SK-N-SH (cell line): ENCODE results near the gene RNF212. TPM values are rescaled to one million over a fixed set of nuclear protein-coding genes. Genes with fewer than 3 reads are reported as not detected.

Experiments used
- CTCF ChIA-PET: fragments of 300-600, 350-600 bp; formaldehyde crosslinking; extraction: SDS; loops from one replicate; lab custom pipeline; 2021; lab: Yijun Ruan, JAX
- POLR2A ChIA-PET: fragments of 350-600 bp; sonication (Branson Sonifier 250); formaldehyde crosslinking; extraction: SDS; loops from one replicate; lab custom pipeline; 2020; ENCODE audit warnings: antibody characterized with exemption, inconsistent platforms; lab: Yijun Ruan, JAX
- DNase-seq: peaks from one replicate; pipeline ENCODE4 v3.0.0; 2012
- H2AFZ ChIP-seq: fragments of 200-600 bp; sonication (generic); 2 replicates; pipeline ENCODE4 v1.8.1; 2016; ENCODE audit warnings: antibody characterized with exemption, mild to moderate bottlenecking, low read depth
- H3F3A ChIP-seq: fragments of 200-600 bp; sonication (generic); replicated peaks from 2 replicates; pipeline ENCODE3; 2016; ENCODE audit warnings: antibody characterized with exemption, mild to moderate bottlenecking; ENCODE audit not compliant: insufficient read depth
- H3K27ac ChIP-seq, 2 experiments: fragments of 200-500 bp in 1 of 2; fragments of 200-600 bp in 1 of 2; sonication (Bioruptor generic) in 1 of 2; sonication (generic), shearing (Covaris generic) in 1 of 2; 2 replicates each; pipeline versions ENCODE4 v1.5.1 to v1.6.1; 2014 to 2016; ENCODE audit warnings: low read depth in 2 of 2, inconsistent platforms in 1 of 2, low read length in 1 of 2, mild to moderate bottlenecking in 1 of 2, mixed read lengths in 1 of 2
- H3K27me3 ChIP-seq: fragments of 200-600 bp; sonication (generic), shearing (Covaris generic); 2 replicates; pipeline ENCODE4 v1.6.1; 2016; ENCODE audit warnings: mixed run types; ENCODE audit not compliant: insufficient read depth
- H3K36me3 ChIP-seq, 2 experiments: fragments of 200-500 bp in 1 of 2; fragments of 200-600 bp in 1 of 2; sonication (Bioruptor generic) in 1 of 2; sonication (generic) in 1 of 2; replicated peaks in 1 of 2; 2 replicates each; pipeline versions ENCODE3 to v1.5.1; 2014 to 2016; ENCODE audit warnings: low read length in 1 of 2, mild to moderate bottlenecking in 1 of 2; ENCODE audit not compliant: insufficient read depth in 2 of 2, control insufficient read depth in 1 of 2
- H3K4me1 ChIP-seq, 2 experiments: fragments of 200-500 bp in 1 of 2; fragments of 200-600 bp in 1 of 2; sonication (Bioruptor generic) in 1 of 2; sonication (generic), shearing (Covaris generic) in 1 of 2; 2 replicates each; pipeline versions ENCODE4 v1.5.1 to v1.6.1; 2014 to 2016; ENCODE audit warnings: low read depth in 1 of 2, low read length in 1 of 2, mixed run types in 1 of 2; ENCODE audit not compliant: insufficient read depth in 2 of 2, control insufficient read depth in 1 of 2
- H3K4me2 ChIP-seq: fragments of 200-600 bp; sonication (generic), shearing (Covaris generic); 2 replicates; pipeline ENCODE4 v1.6.1; 2017; ENCODE audit warnings: mixed run types
- H3K4me3 ChIP-seq, 2 experiments: fragments of 200-500 bp in 1 of 2; fragments of 200-600 bp in 1 of 2; sonication (Bioruptor generic) in 1 of 2; sonication (generic), shearing (Covaris generic) in 1 of 2; 2 replicates each; pipeline versions ENCODE4 v1.5.1 to v1.8.1; 2014 to 2016; ENCODE audit warnings: low read depth in 2 of 2, inconsistent platforms in 1 of 2, low read length in 1 of 2, mild to moderate bottlenecking in 1 of 2, mixed read lengths in 1 of 2, moderate library complexity in 1 of 2
- H3K79me2 ChIP-seq: fragments of 200-600 bp; sonication (generic); 2 replicates; pipeline ENCODE4 v1.8.1; 2017; ENCODE audit warnings: mild to moderate bottlenecking; ENCODE audit not compliant: insufficient read depth
- H3K9ac ChIP-seq: fragments of 200-600 bp; sonication (generic); 2 replicates; pipeline ENCODE4 v1.6.1; 2017; ENCODE audit warnings: mixed run types
- H3K9me2 ChIP-seq: fragments of 200-600 bp; sonication (generic); 2 replicates; pipeline ENCODE4 v1.6.1; 2017; ENCODE audit warnings: mixed run types
- H3K9me3 ChIP-seq: fragments of 200-600 bp; sonication (generic); 2 replicates; pipeline ENCODE4 v1.6.1; 2017; ENCODE audit warnings: mixed run types, mild to moderate bottlenecking, moderate library complexity
- H4K20me1 ChIP-seq: fragments of 200-600 bp; sonication (generic); 2 replicates; pipeline ENCODE4 v1.6.1; 2017; ENCODE audit warnings: mild to moderate bottlenecking, mixed run types; ENCODE audit not compliant: insufficient read depth
- CHD2 ChIP-seq: fragments of 150-350 bp; IDR thresholded peaks from 2 replicates; pipeline ENCODE4 v1.6.1; 2018; ENCODE audit warnings: low read length; ENCODE audit not compliant: partially characterized antibody
- CTCF ChIP-seq: fragments of 200-600 bp; sonication (generic); IDR thresholded peaks from 2 replicates; pipeline ENCODE4 v1.6.1; 2017; ENCODE audit warnings: antibody characterized with exemption, mild to moderate bottlenecking, moderate library complexity
- ELF1 ChIP-seq: IDR thresholded peaks from 2 replicates; pipeline ENCODE4 v1.4.0; 2012
- EZH2phosphoT487 ChIP-seq: fragments of 200-600 bp; sonication (generic); IDR thresholded peaks from 2 replicates; pipeline ENCODE4 v1.6.1; 2017; ENCODE audit warnings: low read depth, mixed run types, mild to moderate bottlenecking, antibody characterized with exemption, moderate library complexity, borderline replicate concordance
- FOXJ3 ChIP-seq: sonication (generic); formaldehyde crosslinking; IDR thresholded peaks from 2 replicates; pipeline ENCODE4 v1.5.1; 2020; ENCODE audit warnings: mild to moderate bottlenecking, missing genetic modification reagents
- FOXM1 ChIP-seq: IDR thresholded peaks from 2 replicates; pipeline ENCODE4 v1.4.0; 2012; ENCODE audit warnings: low read depth, mild to moderate bottlenecking
- JUND ChIP-seq: IDR thresholded peaks from 2 replicates; pipeline ENCODE4 v1.4.0; 2012
- MXI1 ChIP-seq: IDR thresholded peaks from 2 replicates; pipeline ENCODE4 v1.6.1; 2012; ENCODE audit warnings: mild to moderate bottlenecking, low read depth, low read length, improper control_type of control experiment
- NRF1 ChIP-seq: IDR thresholded peaks from 2 replicates; pipeline ENCODE4 v1.6.1; 2012; ENCODE audit warnings: low read depth, mild to moderate bottlenecking, low read length
- POLR2AphosphoS5 ChIP-seq: IDR thresholded peaks from 2 replicates; pipeline ENCODE4 v1.6.1; 2012; ENCODE audit warnings: low read depth, low read length
- RCOR1 ChIP-seq: fragments of 150-350 bp; IDR thresholded peaks from 2 replicates; pipeline ENCODE4 v1.6.1; 2017; ENCODE audit warnings: antibody characterized with exemption, low read length
- RFX5 ChIP-seq: IDR thresholded peaks from 2 replicates; pipeline ENCODE4 v1.6.1; 2012; ENCODE audit warnings: mild to moderate bottlenecking, improper control_type of control experiment, low read length
- RXRA ChIP-seq: IDR thresholded peaks from 2 replicates; pipeline ENCODE4 v1.4.0; 2012; ENCODE audit warnings: low read depth, mild to moderate bottlenecking, borderline replicate concordance
- TCF12 ChIP-seq: IDR thresholded peaks from 2 replicates; pipeline ENCODE4 v1.4.0; 2012
- TEAD4 ChIP-seq: IDR thresholded peaks from 2 replicates; pipeline ENCODE4 v1.4.0; 2012; ENCODE audit warnings: mild to moderate bottlenecking, borderline replicate concordance; ENCODE audit not compliant: insufficient read depth
- USF1 ChIP-seq: IDR thresholded peaks from 2 replicates; pipeline ENCODE4 v1.4.0; 2012; ENCODE audit warnings: low read depth, borderline replicate concordance
- USF2 ChIP-seq: fragments of 150-350 bp; IDR thresholded peaks from 2 replicates; pipeline ENCODE4 v1.6.1; 2017; ENCODE audit warnings: antibody characterized with exemption, low read length, low read depth, borderline replicate concordance
- WGBS: methylation state at CpG from one replicate; pipeline ENCODE4 v1.1.6; 2017; ENCODE audit warnings: low lambda C conversion rate; 5-methylcytosine and 5-hydroxymethylcytosine counted together
- polyA plus RNA-seq, 3 experiments: library from polyadenylated mRNA; depleted of rRNA; stranded (reverse); fragments of >200 nt; gene quantifications; 2 replicates each; pipeline ENCODE4 v1.2.3, GENCODE V29; 2012

Gene RNF212
- polyA plus RNA-seq, 1 of the 3 experiments (the other 2 are of a cell fraction), result 7.0 TPM

DNA sequence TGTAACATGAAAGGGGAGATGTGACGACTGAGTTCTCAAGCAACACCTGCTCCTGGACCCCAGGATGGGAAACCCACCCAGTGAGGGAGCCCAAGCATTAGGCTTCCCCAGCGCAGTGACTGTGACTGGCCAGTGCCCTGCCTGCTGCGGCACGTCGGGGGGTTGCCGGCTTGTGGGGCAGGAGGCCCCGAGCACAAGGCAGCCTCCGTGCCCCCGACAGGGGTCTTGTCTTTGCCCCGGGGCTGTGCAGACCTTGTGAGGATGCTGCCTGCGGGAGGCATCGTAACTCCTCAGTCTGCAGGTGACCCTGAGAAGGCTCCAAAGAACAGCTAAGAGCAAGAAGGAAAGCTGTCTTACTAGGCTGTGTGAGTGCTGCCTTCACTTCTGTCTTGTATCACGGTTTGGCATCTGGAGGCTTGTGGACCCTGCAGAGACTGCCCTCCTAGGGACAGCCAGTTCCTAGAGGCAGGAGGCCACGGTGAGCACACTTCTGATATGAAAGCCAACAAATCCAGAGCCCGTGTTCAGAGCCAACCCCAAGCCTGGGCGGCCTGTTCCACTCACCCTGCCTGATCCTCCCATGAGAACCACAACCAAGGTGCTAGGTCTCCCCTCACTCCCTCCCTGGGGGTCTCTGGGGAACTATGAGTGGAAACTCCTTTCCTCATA, 54.2 kb downstream of the RNF212 start:
- Histone ChIP-seq H3K27me3 (peaks cover 78% of the 10 kb centered on the region), H4K20me1 (no peaks in the 10 kb centered on the region), H3K9me3 (no peaks in the 10 kb centered on the region), H3K4me1 (no peaks in the 10 kb centered on the region; a peak in 2 of 4 replicates), H3K79me2 (no peaks in the 10 kb centered on the region), H3K36me3 (no peaks in the 10 kb centered on the region), H3F3A (no peaks in the 10 kb centered on the region), H3K4me2 (no peak overlapping the region), H3K9me2 (no peaks in the 10 kb centered on the region), H2AFZ (no peak overlapping the region), H3K27ac (no peak overlapping the region), H3K9ac (no peak overlapping the region), H3K4me3 (no peak overlapping the region)
- no peak for DNase-seq
- no peak for TF ChIP-seq RFX5
- 0 out of 2 replicates have a peak, but pooled peaks have one; percentile 35 for TF ChIP-seq EZH2phosphoT487
- TF ChIP-seq RXRA, result no peak
- TF ChIP-seq NRF1, result no peak
- TF ChIP-seq CHD2, result no peak
- no peak for TF ChIP-seq USF2
- WGBS, result 45% methylated on average over 4 of the region's 16 CpGs
- CTCF ChIA-PET, result interaction anchor here (0.6 kb wide), 1 partner anchor 647 kb away, joined by 3 read pairs; no protein-coding TSS in a partner anchor
- POLR2A ChIA-PET, result no interaction called here

GRCh38 chr4:1058198-1058996, 55.0 kb downstream of the RNF212 start:
- Histone ChIP-seq H3F3A (no peaks in the 10 kb centered on the region), H3K27ac (no peak overlapping the region), H3K4me1 (no peaks in the 10 kb centered on the region; a peak in 2 of 4 replicates), H3K79me2 (no peaks in the 10 kb centered on the region), H3K9me2 (no peaks in the 10 kb centered on the region), H3K4me3 (no peak overlapping the region), H3K9me3 (no peaks in the 10 kb centered on the region), H3K4me2 (no peak overlapping the region), H3K27me3 (peaks cover 81% of the 10 kb centered on the region), H3K36me3 (no peaks in the 10 kb centered on the region), H3K9ac (no peak overlapping the region), H4K20me1 (no peaks in the 10 kb centered on the region), H2AFZ (no peak overlapping the region)
- no peak for TF ChIP-seq EZH2phosphoT487
- TF ChIP-seq FOXJ3, result no peak
- no peak for TF ChIP-seq RXRA
- no peak for TF ChIP-seq USF1
- TF ChIP-seq JUND, result no peak
- TF ChIP-seq FOXM1, result no peak
- TF ChIP-seq TCF12, result no peak
- TF ChIP-seq RCOR1, result no peak
- TF ChIP-seq ELF1, result no peak
- no peak for TF ChIP-seq CTCF
- no peak for TF ChIP-seq TEAD4
- TF ChIP-seq NRF1, result no peak
- TF ChIP-seq POLR2AphosphoS5, result no peak
- TF ChIP-seq MXI1, result no peak
- no peak for TF ChIP-seq USF2
- TF ChIP-seq RFX5, result no peak
- 41% methylated on average over 24 of the region's 35 CpGs for WGBS
- POLR2A ChIA-PET, result no interaction called here
- CTCF ChIA-PET, result interaction anchor here (0.6 kb wide), 1 partner anchor 648 kb away, joined by 3 read pairs; no protein-coding TSS in a partner anchor
- no peak for DNase-seq
